HG03103 (cell line): Measurements from ENCODE around the gene ESRP2.

Experiments used
- ATAC-seq: cut with Tn5 transposase; IDR thresholded peaks from one replicate; pipeline ENCODE4 v1.9.1; 2021; ENCODE audit warnings: low read depth; ENCODE audit not compliant: unreplicated experiment

Gene ESRP2

DNA sequence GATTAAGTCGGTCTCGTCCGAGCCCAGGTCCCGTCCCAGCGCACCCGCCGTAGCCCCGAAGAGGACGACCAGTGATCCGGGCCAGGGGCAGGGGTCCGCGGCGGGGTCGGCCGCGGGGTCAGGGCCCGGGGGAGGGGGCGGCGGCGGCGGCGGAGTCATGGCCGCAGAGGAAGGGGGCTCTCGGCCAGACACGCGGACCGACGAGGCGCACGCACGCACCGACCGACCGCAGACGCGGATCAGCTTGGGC, at the start of gene ESRP2:
TSS of gene ESRP2 (minus strand) at position 241 of the 250 bp plus-strand sequence. CDS start at position 159, 82 bp downstream.
- no peak for ATAC-seq

DNA sequence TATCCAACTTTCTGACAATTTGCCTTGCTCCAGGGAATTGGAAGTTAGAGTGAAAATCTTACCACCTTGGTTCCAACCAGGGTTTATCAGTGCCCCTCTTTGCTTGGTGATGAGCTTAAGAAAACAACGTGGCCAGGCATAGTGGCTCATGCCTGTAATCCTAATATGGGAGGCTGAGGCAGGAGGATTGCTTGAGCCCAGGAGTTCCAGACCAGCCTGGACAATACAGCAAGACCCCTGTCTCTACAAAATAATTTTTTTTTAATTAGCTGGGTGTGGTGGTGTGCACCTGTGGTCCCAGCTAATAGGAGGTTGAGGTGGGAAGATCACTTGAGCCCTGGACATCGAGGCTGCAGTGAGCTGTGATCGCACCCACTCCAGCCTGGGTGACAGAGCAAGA, 49.8 kb upstream of the ESRP2 start:
- ATAC-seq, result no peak

DNA sequence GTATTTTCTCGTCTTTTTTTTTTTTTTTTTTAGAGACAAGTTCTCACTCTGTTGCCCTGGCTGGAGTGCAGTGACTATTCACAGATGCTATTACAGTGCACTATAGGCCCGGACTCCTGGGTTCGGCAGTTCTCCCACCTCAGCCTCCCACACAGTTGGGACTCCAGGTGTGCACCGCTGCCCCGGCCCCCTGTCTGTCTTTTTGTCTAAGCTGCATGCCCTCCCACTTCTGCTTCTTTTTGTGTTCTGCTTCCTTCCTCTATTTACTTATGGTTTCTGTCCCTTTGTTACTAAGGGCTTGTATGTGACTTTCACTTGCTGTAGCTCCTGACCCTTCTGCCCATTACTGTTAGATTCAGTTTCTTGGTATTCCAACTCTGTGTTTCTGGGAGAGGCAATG, 48.9 kb upstream of the ESRP2 start:
- ATAC-seq, result peak; percentile 53

DNA sequence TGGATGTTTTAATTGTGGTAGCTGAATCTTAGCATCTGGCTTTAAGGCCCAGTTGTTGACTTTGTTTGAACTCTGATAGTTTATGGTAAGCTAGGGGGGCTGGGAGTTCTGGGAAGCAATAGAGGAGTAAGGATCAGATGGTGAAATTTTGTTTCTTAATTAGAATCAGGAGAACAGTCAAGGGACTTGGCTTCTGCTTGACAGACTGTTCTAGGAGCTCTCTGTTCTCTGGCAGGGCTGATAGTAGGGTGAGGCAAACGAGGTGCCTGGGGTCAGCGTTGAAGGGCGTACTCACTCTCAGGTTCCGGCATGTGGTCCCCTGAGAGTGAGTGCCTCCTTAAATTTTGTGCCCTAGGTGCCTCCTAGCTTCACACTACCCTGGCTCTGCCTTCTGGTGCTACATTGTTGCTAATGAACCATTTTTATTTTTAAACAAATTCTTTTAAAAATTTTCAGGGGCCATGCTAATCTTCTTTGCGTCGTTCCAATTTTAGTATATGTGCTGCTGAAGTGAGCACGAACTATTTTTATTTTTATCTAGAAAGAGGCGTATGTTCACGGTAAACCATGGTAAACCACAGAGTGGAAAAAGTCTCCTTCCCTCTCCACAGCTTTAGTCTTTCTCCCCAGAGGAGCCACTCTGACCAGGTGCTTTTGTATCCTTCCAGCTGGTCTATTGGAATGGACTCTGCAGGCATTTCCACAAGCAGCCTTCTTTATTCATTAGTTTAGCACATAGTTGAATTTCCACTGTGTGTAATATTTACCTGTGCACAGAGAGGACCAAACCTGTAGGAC, 48.1 kb upstream of the ESRP2 start:
- no peak for ATAC-seq

DNA sequence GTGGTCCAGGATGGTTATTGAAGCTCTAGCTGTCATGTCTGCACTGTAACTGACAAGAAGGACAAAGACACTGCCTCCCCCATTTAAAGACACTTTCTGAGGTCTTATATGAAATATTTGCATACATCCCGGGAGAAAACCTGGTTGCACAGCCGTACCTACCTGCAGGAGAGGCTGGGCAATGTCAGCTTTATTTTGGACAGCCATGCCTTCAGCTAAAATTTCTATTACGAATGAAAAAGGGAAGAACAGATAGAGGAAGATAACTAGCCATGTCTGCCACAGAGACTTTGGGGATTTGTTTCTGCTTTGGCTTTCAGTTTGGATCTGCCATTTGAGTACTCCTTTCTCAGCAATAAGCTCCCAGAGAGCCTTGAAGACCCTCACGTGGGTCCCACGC, 47.4 kb upstream of the ESRP2 start:
- no peak for ATAC-seq

DNA sequence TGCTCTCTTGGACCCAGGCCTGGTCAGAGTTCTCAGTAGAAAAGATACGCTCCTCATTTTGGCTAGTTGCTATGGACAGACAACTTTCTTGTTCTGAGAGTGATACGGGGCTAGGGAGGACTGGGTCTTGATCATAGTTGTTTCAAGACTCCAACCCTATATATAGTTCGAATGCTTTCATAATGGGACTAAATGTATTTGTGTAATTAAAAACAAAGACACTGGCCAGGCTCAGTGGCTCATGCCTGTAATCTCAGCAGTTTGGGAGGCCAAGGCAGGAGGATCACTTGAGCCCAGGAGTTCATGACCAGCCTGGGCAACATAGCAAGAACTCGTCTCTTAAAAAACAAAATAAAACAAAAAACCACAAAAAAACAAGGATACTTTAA, 46.1 kb upstream of the ESRP2 start:
- no peak for ATAC-seq

DNA sequence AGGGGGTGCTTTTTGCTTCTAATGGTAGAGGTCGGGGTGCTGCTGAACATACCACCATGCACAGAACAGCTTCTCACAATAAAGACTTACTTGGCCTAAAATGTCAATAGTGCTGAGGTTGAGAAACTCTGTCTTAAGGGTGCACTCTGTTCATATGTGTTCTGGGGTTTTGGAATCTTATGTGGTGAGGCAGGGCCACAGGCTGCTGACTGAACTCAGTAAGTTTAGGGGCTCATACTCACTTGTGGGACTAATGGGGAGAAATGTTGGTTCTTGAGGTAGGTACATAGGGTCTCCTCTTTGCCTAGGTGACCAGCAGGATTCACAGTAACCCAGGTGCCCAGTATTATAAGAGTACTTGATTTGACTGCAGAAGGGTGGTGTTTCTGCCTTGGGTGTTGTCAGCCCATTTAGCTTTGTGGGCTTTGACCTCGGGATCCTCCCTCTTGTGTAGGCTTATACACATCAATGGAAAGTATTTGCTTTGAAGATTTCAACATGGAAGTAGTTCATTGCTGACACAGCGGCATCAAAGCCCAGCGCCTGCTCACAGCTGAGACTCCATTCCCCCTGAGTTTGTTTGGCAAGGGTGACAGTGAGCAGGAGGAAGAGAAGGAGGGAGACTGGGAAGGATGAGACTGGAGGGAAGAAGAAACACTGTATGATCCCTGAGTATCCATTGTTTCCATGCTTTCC, 45.6 kb upstream of the ESRP2 start:
- no peak for ATAC-seq

DNA sequence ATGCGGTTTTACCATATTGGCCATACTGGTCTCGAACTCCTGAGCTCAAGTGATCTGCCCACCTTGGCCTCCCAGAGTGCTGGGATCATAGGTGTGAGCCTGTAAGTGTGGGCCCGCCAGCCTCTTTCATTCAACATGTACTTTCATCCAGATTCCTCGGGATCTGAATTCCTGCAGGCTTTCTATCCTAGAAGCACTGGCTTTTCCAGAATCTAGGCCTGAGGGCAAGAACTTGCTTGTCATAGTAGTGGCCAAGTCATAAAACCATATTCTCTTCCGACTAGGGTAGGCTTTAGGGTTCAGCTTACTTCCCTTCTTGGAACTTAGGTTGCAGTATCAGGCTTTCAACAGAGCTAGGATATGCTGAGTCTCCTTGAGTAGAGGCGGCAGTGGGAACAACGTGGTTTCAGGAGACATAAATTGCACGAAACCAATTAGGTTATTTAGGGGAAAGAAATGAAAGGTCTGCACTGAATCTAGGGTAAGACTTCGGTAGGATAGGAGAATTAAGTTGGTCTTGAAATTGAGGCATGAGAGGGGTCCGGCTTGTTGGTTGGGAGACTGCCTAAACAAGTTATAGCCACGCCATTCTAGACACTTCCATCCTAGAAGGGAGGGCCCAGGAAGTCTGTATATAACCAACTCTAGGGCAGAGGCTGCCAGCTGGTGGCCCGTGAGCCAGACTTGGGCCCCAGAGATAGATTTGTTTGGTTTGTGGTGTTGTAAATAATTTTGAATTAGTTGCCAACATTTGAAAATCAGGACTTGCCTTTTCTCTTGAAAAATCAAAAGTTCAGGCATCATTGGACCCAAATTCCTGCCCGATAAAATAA, 44.0 kb upstream of the ESRP2 start:
- ATAC-seq, result no peak

DNA sequence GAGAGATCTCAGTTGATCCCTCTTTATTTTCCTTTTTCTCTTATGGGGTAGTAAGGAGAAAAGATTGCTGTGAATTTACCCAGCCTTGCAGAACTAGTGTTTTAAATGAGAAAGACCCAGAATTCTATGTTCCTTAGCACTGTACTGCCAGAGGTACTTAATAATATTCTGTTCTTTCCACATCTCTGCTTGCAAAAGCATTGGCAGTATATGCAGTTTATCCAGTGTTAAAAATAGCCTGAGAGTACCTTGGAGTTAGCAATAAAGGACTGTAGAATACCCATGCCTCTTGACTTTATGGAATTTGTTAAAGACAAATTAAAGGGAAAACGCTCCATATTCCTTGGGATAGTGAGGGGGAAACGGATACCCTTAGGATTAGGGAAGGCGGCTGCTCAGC, 40.3 kb upstream of the ESRP2 start:
- no peak for ATAC-seq

DNA sequence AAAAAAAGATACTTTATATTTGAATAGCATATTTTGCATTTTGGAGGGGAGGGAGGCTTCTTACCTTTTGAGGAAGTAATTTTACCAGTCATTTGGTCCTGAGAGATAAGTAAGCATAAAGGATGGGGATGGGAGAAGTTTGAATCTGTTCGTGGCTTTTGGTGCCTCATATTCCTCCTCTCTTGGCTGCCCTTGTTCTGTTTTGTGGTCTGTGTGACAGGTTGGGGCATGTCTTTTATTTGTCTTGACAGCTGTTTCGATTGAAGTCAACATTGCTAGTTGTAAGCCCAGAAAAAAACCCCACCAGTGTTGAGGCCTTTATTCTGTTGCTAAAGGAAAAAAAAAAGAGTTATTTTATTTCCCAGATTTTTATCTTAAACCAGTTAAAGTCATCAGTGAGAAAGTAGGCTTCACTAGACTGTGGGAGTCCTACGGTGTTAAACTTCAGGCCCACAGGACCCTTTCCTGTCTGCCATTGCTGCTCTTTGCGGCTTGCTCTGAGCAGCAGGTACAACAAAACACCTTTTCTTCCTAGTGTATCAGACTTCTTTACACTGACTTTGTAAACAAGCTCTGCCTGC, 39.8 kb upstream of the ESRP2 start:
- no peak for ATAC-seq

DNA sequence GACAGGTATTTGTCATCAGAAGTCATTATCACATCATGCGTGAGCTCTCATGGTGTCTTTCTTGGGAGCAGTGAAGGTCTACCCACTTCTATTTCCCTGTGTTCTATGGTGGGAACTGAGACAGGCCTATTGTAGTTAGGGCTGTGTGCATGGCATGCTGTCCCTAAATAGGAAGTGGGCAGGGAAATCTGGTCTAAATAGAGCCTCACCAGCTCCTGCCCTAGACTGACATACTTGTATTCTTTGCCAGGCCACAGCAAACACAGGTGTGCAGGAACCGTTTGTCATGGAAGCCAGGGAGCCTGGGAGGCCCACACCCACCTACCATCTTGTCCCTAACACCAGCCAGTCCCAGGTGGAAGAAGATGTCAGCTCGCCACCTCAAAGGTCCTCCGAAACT, 38.5 kb upstream of the ESRP2 start:
- ATAC-seq, result no peak

DNA sequence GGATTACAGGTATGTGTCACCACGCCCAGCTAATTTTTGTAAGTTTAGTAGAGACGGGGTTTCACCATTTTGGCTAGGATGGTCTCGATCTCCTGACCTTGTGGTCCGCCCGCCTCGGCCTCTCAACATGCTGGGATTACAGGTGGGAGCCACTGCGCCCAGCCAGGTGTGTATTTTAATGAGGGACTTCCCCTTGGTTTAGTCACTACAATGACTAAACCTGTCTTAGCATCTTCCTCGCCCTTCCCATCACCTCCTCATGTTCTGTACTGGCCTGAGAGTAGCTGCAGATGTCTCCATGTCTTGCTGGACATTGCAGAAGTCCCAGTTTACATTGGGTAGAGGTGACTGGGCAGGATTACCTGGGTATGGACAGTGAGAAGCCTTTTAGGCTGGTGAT, 38.0 kb upstream of the ESRP2 start:
- ATAC-seq, result no peak

DNA sequence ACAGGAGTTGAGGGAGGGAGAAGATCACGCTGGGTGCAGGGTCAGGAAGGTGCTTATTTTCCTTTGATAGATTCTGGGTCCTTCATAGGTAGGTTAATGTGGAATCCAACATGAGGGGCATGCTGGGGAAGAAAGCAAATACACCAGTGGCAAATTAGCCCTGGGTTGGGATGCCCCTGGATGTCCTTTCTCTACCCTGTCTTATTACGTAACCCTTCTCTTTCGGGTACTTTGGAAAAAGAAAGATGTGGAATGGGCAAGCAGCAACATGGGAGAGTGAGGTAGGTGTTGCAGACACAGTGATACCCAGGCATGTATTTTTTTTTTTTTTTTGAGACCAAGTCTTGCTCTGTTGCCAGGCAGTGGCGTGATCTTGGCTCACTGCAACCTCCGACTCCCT, 37.5 kb upstream of the ESRP2 start:
- no peak for ATAC-seq

DNA sequence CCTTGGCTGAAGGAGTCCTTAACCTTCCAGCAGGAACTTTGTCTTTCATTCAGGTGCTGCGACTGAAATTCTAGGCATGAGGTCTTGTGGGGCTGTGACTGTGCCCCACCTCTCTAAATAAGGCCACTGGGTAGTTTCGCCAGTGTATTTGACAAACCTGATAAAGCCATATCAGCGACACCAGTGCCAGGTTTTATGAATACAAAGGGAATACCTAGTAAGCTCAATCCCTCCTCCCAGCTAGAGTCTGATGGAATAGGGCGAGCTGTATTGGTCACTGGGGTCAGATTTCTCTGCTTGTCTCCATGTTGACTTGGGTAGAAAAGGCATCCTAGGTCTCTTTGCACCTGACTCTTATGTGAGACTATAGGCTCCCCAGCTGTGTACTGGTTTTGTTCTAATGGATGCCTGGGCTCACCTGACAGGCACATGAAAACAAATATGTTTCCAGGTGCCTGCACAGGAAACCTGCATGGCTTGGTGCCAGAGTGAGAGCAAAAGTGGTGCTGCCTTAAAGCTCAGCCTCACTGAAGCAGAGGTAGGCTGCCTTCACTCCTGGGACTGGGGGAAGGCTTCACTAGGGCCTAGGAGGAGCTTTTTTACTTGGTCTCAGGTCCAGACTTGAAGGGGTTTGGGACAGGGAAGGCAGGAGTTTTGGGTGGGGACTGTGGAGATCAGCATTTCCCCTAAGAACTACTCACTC, 36.7 kb upstream of the ESRP2 start:
- no peak for ATAC-seq

DNA sequence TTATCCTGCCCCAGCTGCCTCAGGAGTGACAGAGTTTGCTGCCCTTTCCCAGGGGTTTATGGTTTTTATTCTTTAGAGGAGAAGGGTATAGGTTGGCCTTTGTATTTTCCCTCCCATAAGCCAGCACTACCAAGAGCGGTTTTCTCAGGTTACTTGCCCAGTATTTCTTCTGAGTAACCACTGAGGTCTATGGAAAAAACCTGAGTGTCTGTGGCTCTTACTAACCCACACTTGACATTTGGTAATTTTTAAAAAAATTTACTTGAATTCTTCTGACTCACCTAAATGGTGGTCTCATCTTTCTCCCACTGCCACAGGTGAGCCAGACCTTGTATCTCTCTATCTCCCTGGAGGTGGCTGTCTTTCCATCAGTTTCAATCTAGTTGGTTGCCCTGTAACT, 34.4 kb upstream of the ESRP2 start:
- ATAC-seq, result no peak

DNA sequence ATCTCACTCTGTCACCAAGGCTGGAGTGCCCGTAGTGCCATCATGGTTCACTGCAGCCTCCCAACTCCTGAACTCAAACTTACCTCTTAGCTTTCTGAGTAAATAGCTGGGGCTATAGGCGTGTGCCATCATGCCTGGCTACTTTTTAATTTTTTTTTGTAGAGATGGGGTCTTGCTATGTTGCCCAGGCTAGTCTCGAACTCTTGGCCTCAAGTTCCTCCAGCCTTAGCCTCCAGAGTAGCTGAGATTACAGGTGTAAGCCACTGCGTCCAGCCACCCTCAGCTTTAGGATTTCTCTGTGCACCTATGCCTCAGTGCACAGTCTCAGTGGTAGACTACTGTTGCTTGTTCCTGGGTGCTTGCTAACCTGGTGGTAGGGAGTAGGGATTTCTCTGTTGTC, 33.9 kb upstream of the ESRP2 start:
- no peak for ATAC-seq

DNA sequence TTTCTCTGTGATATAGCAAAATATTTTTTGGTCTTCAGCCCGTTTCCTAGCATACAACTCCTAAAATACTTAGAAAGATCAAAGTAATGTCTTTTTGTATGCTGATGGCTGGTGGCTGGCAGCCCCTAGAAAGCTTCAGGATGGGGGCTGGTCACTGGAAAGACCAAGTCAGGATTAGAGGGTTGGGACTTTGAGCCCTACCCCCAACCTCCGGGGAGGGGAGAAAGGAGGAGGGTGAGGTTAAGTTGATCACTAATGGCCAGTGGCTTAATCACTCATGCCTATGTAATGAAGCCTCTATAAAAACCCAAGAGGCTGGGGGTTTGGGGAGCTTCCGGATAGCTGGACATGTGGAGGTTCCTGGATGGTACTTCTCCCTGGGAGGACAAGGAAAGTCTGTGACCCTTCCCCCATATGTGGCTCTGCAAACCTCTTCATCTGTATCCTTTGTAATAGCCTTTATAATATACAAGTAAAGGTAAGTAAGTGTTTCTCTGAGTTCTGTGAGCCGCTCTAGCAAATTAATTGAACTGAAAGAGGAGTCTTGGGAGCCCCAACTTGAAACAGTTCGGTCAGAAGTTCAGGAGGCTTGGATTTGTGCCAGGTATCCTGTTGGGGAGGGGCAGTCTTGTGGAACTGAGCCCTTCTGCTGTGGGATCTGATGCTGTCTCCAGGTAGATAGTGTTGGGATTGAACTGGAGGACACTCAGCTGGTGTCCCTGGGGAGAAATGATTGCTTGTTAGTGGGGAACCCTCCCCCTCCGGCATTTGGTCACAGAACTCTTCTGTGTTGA, 31.9 kb upstream of the ESRP2 start:
- no peak for ATAC-seq

DNA sequence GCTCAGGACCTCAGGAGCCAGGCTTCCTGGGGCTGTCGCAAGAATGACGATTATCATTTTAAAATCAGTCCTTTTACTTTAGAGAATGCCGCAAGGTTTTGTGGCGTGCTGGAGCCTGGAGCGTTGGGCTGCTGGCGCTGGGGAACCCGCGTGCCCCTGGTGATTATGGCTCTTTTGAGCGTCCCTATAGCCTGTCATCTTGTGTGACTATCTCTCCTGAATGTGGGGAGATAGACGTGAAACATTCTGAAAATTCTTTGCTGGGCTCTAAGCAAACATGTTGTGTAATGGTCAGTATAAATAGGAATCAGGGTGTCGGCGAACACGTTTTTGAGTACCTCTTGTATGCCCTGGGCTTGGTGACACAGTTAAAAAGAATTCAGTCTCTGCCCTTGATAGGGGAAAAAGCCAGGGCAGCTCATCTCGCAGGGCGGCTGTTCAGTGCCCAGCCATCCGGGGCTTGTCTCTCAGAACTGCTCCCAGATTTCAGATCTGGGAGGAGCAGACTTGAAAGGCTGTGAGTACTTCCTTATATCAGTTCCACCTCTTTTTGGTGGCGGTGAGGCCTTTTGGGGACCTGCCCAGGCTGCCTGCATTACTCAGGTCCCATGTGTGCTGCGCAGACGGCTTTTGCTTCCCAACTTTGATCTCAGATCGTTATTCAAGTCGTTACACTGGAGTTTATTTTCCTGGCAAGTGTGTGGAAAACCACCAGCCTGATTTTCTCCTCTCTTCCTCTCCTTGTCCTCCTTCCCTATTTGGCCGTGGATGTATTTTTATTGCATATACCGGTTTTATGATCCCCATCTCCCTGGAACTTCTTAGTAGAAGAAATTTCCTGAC, 29.4 kb upstream of the ESRP2 start:
- no peak for ATAC-seq
